GM19193 (cell line): ENCODE measurements around the gene CDKN3.

Source experiments
- POLR2A ChIP-seq: IDR thresholded peaks from 4 replicates; pipeline ENCODE4 v1.6.1; 2011; ENCODE audit not compliant: insufficient read depth, insufficient read length; ENCODE audit errors: extremely low read depth

Gene CDKN3

GRCh38 chr14:54396493-54397335 is at the start of gene CDKN3:
Gene CDKN3 (plus strand): TSS chr14:54397007. CDS start chr14:54397069, 62 bp downstream.
- TF ChIP-seq POLR2A = peak; percentile 92

- TF ChIP-seq POLR2A = no peak
Measured at GRCh38 chr14:54347044-54347443, 49.8 kb upstream of the CDKN3 start.

- TF ChIP-seq POLR2A = no peak
Measured at GRCh38 chr14:54348001-54348611, 48.7 kb upstream of the CDKN3 start.

GRCh38 chr14:54348923-54349620 is 47.7 kb upstream of the CDKN3 start:
- no peak for TF ChIP-seq POLR2A

GRCh38 chr14:54349713-54350112 is 47.1 kb upstream of the CDKN3 start:
- TF ChIP-seq POLR2A = no peak

- no peak for TF ChIP-seq POLR2A
Measured at GRCh38 chr14:54350203-54350602, 46.6 kb upstream of the CDKN3 start.

- TF ChIP-seq POLR2A = no peak
Measured at GRCh38 chr14:54353266-54353665, 43.5 kb upstream of the CDKN3 start.

- no peak for TF ChIP-seq POLR2A
Measured at GRCh38 chr14:54353694-54354093, 43.1 kb upstream of the CDKN3 start.

- no peak for TF ChIP-seq POLR2A
Measured at GRCh38 chr14:54354096-54354495, 42.7 kb upstream of the CDKN3 start.

GRCh38 chr14:54354968-54355641 is 41.7 kb upstream of the CDKN3 start:
- TF ChIP-seq POLR2A = no peak

- no peak for TF ChIP-seq POLR2A
Measured at GRCh38 chr14:54355698-54356097, 41.1 kb upstream of the CDKN3 start.

- TF ChIP-seq POLR2A = no peak
Measured at GRCh38 chr14:54356172-54356571, 40.6 kb upstream of the CDKN3 start.

GRCh38 chr14:54360667-54361066 is 36.1 kb upstream of the CDKN3 start:
- TF ChIP-seq POLR2A = no peak

GRCh38 chr14:54362089-54362504 is 34.7 kb upstream of the CDKN3 start:
- no peak for TF ChIP-seq POLR2A
